ENCODE results near the gene PTPN4.

The PTPN4 gene

DNA sequence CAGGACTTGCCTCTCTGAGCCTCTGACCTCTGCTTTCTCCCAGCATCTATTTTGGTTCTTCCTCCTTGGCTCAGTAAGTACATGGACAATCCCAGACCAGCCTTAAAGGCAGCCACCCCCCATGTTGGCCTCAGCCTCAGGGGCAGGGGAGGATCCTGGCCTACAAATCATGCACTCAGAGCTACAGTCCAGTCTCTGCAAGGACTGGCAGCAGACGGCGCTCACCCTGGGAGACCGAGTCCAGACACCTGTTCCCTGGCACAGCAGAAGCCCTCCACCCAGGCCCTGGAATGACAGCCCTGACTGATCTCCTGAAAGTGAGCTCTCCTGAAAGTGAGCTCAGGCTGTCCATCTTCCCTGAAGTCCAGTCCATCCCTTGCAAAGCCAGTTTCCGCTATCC, 25.7 kb upstream of the PTPN4 start:
- no peak for DNase-seq

- no peak for DNase-seq
These were observed 24.2 kb upstream of the PTPN4 start for GRCh38 chr2:119735565-119735964.

DNA sequence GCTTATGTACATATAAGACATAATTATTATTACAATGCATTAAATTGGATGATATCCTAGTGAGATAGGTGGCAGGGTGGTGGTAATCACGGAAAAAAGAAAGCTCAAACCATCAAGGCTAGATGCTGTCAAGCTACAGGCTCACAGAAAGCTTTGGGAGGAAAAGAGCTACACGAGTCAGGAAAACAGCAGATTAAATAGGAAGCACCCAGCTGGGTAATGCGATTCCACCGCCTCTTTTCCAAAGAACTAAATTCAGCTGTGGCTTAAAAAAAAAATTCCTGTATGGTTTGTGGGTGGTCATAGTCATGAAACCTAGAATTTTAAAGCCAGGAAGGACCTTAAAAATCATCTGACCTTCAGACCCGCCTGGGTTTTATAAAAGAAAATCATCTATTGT, 23.7 kb upstream of the PTPN4 start:
- DNase-seq = no peak

DNA sequence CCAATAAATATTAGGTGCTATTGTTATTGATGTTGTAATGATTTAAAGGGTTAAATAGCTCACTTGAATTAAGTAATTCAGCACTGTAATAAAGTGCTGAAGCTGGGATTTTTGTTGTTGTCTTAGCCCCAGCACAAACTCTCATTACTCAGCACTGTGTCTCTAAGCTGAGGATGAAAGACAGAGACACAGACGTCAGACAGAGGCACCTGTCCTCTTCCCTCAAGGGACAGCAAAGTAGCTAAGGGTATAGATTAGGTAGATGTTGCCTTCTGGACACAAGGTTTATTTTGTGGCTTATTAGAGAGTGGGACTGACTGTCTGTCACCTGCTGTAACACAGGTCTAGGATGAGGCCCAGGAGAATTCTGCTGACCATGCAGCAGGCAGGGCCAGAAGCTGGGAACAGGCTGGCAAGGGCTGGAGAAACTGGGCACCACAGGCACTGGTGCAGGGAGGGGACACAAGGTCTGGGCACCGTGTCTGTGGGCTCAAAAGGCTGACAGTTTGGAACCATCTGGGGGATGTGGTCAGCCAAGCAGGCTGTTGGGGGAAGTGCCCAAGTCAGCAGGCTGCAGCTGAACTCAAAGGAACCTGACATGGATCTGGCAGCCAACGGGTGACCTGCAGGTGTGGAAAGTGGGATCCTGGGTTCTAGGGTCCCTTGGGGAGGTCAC, 20.0 kb upstream of the PTPN4 start:
- DNase-seq = no peak

GRCh38 chr2:119741001-119741400, 18.7 kb upstream of the PTPN4 start:
- DNase-seq = no peak

GRCh38 chr2:119741868-119742267, 17.9 kb upstream of the PTPN4 start:
- no peak for DNase-seq

DNA sequence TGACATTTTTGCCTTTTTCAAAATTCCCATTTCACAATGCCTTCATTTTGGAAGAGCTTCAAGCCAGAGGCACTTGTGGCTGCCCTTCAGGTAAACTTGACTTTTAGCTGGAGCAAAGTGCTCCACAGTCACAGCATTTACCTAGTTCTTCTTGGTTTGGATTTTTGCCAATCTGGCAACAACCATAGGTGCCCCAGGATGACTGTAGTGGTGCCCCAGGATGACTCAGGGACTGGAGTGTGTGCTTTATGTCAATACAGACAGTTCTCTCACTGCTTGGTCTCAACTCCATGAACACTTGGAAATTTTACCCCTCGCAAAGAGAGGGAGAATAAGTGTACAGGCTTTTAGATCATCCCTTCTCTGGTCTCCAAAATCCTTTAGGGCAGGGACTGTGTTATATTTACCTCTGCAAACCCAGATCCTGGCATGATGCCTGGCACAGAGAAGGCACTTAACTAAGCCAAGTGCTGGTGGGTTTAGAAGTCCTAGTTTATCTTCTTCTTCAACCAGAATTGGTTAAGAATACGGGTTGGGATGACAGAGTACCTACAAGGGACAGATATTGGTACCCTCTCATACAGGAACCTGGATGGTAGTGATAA, 15.3 kb upstream of the PTPN4 start:
- no peak for DNase-seq

GRCh38 chr2:119745566-119745965, 14.2 kb upstream of the PTPN4 start:
- DNase-seq = no peak

DNA sequence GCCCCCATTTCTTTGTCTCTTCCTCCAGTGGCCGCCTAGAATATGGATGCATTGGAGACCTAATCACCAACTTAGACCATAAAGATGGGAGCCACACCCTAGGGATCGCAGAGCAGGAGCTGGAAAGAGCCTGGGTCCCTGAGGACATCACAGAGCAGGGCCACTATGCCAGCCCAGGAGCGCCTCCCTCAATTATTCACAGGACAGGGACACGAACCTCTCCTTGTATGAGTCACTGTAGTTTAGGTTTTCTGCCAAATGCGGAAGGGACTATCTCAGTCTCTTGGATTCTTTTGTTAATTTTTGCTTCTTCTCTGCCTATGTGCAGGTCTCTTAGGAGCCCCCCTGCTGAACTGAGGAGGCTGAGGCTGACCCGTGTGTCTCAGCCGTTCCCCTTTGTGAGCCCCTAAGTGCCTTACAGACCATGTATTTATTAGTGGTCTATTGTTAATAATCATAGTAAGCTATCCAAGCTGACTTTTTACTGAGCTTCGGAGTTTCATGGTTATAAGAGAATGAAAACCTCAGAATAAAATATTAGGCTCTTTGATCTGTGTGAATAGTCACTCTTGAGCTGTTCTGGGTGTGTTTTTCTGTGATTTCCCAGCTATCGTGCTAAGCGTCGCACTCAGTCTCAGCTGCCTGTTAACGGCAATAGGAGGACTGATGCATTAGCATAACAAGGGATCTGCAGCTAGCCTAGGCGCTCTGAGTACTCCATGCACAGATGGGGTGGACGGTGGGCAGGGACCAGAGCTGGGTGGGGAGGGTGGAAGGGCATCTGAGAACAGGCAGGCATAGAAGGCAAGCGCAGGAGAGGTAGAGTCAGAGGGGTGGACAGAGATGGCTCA, 12.7 kb upstream of the PTPN4 start:
- DNase-seq = no peak

- no peak for DNase-seq
These were observed 11.6 kb upstream of the PTPN4 start for GRCh38 chr2:119748135-119748534.

DNA sequence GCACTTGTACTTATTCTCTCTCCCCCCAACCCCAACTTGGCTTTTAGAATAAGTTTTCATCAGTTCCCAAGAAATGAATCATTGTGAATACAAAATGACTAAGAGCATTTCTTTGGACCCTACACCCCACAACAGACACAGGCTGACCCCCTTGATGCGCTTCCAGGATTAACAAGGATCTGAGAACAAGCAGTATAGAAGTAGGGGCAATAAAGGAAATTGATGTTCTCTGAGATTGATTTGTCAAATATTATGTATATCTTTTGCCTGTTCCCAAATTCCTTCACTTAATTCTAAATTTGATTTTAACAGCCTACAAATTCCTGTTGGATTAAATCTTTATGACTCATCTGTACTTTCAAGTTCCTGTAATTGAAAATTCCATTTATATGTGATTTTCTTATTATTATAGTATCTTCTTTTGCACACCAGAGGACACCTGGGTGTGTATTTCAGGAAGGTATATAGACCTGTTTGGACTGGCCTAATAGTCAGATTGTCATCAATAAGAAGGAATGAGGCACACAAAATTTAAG, 10.2 kb upstream of the PTPN4 start:
- no peak for DNase-seq

DNA sequence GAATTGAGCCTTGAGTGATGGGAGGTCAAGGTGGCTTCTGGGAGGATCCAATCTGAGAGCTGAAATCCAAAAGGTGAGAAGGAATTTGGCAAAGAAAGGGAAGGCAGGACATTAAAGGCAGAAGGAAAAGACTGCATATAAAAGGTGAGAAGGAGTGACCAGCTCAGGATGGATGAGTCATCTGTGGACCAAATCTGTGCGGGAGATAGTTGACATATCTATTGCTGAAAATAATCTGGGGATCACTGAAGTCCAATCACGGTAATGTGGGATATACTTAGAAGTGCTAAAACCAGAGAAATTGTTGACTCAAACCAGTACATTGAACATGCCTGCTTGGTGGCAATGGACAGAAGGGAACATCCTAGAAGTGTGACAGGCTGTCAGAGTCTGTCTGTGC, 8.0 kb upstream of the PTPN4 start:
- DNase-seq = no peak

- peak; percentile 10 for DNase-seq
These were observed 6.4 kb upstream of the PTPN4 start for GRCh38 chr2:119753041-119753929.

DNA sequence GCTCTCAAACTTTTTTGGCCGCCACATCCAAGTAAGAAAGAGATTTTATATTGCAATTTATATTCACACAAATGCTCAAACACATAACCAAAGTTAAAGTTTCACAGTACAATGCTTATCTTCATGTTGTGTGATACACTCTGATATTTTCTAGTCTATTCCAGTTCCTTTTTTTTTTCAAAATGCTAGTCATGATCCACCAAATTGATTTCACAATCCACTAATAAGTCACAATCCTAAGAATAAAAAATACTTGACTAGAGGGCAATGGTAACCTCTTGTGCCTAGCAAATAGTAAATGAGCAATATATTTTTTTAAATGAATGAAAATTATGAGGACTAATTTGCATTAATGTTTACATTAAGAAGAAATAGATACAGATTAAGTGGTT, 5.8 kb upstream of the PTPN4 start:
- DNase-seq = no peak

GRCh38 chr2:119755906-119756305, 3.8 kb upstream of the PTPN4 start:
- DNase-seq = no peak

- DNase-seq = no peak
These were observed 2.9 kb upstream of the PTPN4 start for GRCh38 chr2:119756837-119757236.

DNA sequence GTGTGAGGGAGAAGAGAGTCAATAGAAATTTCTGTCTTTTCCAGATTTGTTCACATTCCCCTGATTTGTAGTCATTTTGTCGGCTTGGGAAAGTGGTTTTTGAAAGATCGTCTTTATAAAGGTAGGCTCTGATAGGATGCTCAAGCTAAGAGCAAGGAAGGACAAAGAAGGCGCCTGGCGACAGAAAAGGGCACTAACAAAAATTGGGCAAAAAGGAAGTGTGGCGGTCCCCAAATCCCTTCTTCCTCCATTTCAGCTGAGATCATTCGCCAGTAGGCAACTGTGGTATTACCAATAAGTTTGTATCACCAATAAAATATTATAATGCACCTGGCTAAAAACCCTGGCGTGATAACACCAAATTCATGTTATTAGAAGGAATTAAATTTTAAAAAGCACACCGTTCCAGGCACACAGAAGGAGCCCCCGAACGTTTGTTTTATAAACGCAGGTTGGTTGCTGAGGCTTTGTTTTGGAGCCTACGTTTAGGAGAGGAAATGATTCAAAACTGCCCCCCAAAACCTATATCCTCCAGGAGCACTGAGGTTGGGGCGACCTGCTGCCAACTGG, 756 bp upstream of the PTPN4 start:
- no peak for DNase-seq

- no peak for DNase-seq
These were observed 674 bp downstream of the PTPN4 start for GRCh38 chr2:119760237-119760955.

- no peak for DNase-seq
These were observed 1.2 kb downstream of the PTPN4 start for GRCh38 chr2:119760956-119761275.

GRCh38 chr2:119764832-119765231, 5.1 kb downstream of the PTPN4 start:
- DNase-seq = no peak

GRCh38 chr2:119765433-119766002, 5.8 kb downstream of the PTPN4 start:
- DNase-seq = no peak
